ENCODE results near the gene GJD2.

Gene GJD2

GRCh38 chr15:34753236-34753894, 1.4 kb downstream of the GJD2 start:
- peak; percentile 34 for DNase-seq (ENCODE audit: low read depth)
- no peak for TF ChIP-seq CTCF (IDR thresholded peaks at IDR 0.05; ENCODE audit: low read depth, low read length, missing control alignments)
- in situ Hi-C loops (cut with HindIII; ENCODE audit: low sequenced_read_pairs), result no loop called here

GRCh38 chr15:34749691-34750090, 5.1 kb downstream of the GJD2 start:
- in situ Hi-C loops (cut with HindIII; ENCODE audit: low sequenced_read_pairs), result no loop called here

More at GRCh38 chr15:34753236-34753894, 1.4 kb downstream of the GJD2 start:
- no peak overlapping the region for H3K4me3 ChIP-seq (ENCODE audit: low read depth, low read length)

GRCh38 chr15:34739346-34739745, 15.5 kb downstream of the GJD2 start:
- in situ Hi-C loops (cut with HindIII; ENCODE audit: low sequenced_read_pairs), result no loop called here
- no peak overlapping the region for H3K4me3 ChIP-seq (ENCODE audit: low read depth, low read length)

More at GRCh38 chr15:34749691-34750090, 5.1 kb downstream of the GJD2 start:
- DNase-seq (ENCODE audit: low read depth), result no peak
- no peak overlapping the region for H3K4me3 ChIP-seq (ENCODE audit: low read depth, low read length)
- no peak for TF ChIP-seq CTCF (IDR thresholded peaks at IDR 0.05; ENCODE audit: low read depth, low read length, missing control alignments)

GRCh38 chr15:34738002-34738401, 16.8 kb downstream of the GJD2 start:
- in situ Hi-C loops (cut with HindIII; ENCODE audit: low sequenced_read_pairs), result no loop called here
- DNase-seq (ENCODE audit: low read depth), result no peak
- TF ChIP-seq CTCF (IDR thresholded peaks at IDR 0.05; ENCODE audit: low read depth, low read length, missing control alignments), result no peak
- H3K4me3 ChIP-seq (ENCODE audit: low read depth, low read length), result no peak overlapping the region

More at GRCh38 chr15:34739346-34739745, 15.5 kb downstream of the GJD2 start:
- no peak for DNase-seq (ENCODE audit: low read depth)
- no peak for TF ChIP-seq CTCF (IDR thresholded peaks at IDR 0.05; ENCODE audit: low read depth, low read length, missing control alignments)

- in situ Hi-C loops (cut with HindIII; ENCODE audit: low sequenced_read_pairs), result no loop called here
- no peak overlapping the region for H3K4me3 ChIP-seq (ENCODE audit: low read depth, low read length)
- no peak for DNase-seq (ENCODE audit: low read depth)
- TF ChIP-seq CTCF (IDR thresholded peaks at IDR 0.05; ENCODE audit: low read depth, low read length, missing control alignments), result no peak
Observed at GRCh38 chr15:34737477-34737876, 17.3 kb downstream of the GJD2 start.

- in situ Hi-C loops (cut with HindIII; ENCODE audit: low sequenced_read_pairs), result no loop called here
- no peak for DNase-seq (ENCODE audit: low read depth)
- TF ChIP-seq CTCF (IDR thresholded peaks at IDR 0.05; ENCODE audit: low read depth, low read length, missing control alignments), result no peak
- no peak overlapping the region for H3K4me3 ChIP-seq (ENCODE audit: low read depth, low read length)
Observed at GRCh38 chr15:34734303-34734702, 20.5 kb downstream of the GJD2 start.
